Measurements from ENCODE around the gene CDH2.

GRCh38 chr18:28050545-28050944, 126.4 kb downstream of the CDH2 start:
- TF ChIP-seq CTCF (conservative IDR thresholded peaks at IDR 0.05) (no peak), EZH2 (IDR thresholded peaks at IDR 0.05; ENCODE audit: low read depth) (no peak)
